Neuron (in vitro differentiated cells): ENCODE results near the gene CLEC4F.

Experiments
- H2AFZ ChIP-seq: one replicate; pipeline ENCODE4 v1.6.1; 2013; ENCODE audit warnings: low read depth, mild to moderate bottlenecking, inconsistent platforms, low read length, moderate library complexity
- H3K27me3 ChIP-seq: one replicate; pipeline ENCODE4 v1.6.1; 2013; ENCODE audit warnings: low read length; ENCODE audit not compliant: insufficient read depth
- H3K36me3 ChIP-seq: one replicate; pipeline ENCODE4 v1.6.1; 2013; ENCODE audit warnings: low read length; ENCODE audit not compliant: insufficient read depth
- H3K4me1 ChIP-seq: one replicate; pipeline ENCODE4 v1.6.1; 2013; ENCODE audit warnings: low read length; ENCODE audit not compliant: insufficient read depth
- H3K4me3 ChIP-seq: 2 replicates; pipeline ENCODE4 v1.5.1; 2013; ENCODE audit warnings: mild to moderate bottlenecking, low read length, moderate library complexity
- H3K9me3 ChIP-seq: one replicate; pipeline ENCODE4 v1.6.1; 2013; ENCODE audit warnings: low read length

The CLEC4F gene, protein sequence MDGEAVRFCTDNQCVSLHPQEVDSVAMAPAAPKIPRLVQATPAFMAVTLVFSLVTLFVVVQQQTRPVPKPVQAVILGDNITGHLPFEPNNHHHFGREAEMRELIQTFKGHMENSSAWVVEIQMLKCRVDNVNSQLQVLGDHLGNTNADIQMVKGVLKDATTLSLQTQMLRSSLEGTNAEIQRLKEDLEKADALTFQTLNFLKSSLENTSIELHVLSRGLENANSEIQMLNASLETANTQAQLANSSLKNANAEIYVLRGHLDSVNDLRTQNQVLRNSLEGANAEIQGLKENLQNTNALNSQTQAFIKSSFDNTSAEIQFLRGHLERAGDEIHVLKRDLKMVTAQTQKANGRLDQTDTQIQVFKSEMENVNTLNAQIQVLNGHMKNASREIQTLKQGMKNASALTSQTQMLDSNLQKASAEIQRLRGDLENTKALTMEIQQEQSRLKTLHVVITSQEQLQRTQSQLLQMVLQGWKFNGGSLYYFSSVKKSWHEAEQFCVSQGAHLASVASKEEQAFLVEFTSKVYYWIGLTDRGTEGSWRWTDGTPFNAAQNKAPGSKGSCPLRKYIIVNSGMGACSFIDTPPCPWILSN

GRCh38 chr2:70820499-70820898 is at the start of gene CLEC4F:
TSS of gene CLEC4F (minus strand) at chr2:70820599. CDS start at chr2:70820523, 76 bp downstream.
- Histone ChIP-seq H3K4me3 (no peak within 1 kb of the TSS), H3K27me3 (peaks cover 21% of the 10 kb centered on the region)

GRCh38 chr2:70868970-70869369 is 48.6 kb upstream of the CLEC4F start:
- Histone ChIP-seq H3K27me3 (peaks cover 13% of the 10 kb centered on the region), H3K4me3 (no peak overlapping the region), H3K36me3 (no peaks in the 10 kb centered on the region), H3K9me3 (no peaks in the 10 kb centered on the region), H2AFZ (no peak overlapping the region), H3K4me1 (peaks cover 2% of the 10 kb centered on the region)

More at GRCh38 chr2:70820499-70820898, at the start of gene CLEC4F:
- H3K4me1 ChIP-seq, result no peaks in the 10 kb centered on the region
- H3K9me3 ChIP-seq, result peaks cover 2% of the 10 kb centered on the region
- no peak within 1 kb of the TSS for H2AFZ ChIP-seq
- H3K36me3 ChIP-seq, result no peaks in the 10 kb centered on the region

DNA sequence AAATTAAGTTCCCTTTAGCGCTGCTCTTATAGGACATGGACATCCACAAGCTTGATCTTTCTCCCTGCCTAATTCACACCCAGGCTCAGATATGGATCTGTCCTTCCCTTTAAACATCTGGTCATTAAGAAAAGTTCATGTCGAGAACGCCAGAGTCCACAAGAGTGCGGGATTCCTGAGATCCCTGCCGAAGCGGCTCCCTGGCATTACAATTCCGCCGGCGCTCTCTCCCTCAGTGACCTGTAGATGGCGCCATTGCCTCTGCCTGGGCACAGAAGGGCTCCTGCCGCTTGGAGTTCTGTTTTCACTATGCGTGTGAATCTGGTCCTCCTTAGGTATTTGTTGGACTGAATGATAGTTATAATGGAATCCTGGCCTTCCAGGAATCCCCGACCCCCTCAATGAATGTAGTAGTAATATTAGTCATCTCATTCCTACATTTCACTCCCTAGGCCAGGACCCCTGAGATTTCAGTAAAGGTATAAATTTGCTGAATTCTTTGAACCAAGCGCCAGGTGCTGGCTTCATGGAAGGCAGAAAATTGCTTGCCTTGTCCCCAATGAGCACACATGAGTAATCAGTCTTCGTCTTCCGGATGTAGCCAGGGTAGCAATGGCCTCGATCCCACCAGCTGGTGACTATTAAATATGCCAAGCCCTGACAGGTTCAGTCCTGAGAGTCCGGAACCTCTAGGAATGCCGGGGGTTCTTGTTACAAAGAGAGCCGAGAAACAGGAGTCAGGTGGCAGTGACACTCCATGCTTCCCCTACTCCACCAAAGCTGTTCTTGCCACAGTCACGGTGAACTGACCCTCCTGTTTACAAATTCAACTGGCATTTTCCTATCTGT is 41.6 kb upstream of the CLEC4F start:
- Histone ChIP-seq H2AFZ (no peak overlapping the region), H3K4me1 (no peaks in the 10 kb centered on the region), H3K9me3 (no peaks in the 10 kb centered on the region), H3K4me3 (no peak overlapping the region), H3K36me3 (no peaks in the 10 kb centered on the region), H3K27me3 (peaks cover 12% of the 10 kb centered on the region)

DNA sequence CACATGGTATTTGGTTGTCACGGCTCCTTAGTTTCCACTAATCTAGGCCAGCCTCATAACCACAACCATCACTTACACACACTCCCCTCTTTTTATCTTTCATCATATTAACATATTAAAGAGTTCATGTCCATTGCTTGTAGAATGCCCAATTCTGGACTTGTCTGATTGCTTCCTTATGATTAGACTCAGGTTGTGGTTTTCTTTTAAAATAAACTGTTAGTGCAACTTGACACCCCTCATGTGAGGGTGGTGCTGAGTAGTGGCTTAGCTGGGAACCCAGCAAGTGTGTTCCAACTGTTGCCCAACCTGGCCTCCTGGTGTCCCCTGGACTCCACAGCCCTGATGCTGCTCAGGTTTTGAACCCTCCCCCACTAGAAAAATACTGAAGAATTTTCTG is 35.3 kb upstream of the CLEC4F start:
- peaks cover 2% of the 10 kb centered on the region for H3K27me3 ChIP-seq
- H2AFZ ChIP-seq, result no peak overlapping the region
- no peaks in the 10 kb centered on the region for H3K36me3 ChIP-seq
- no peak overlapping the region for H3K4me3 ChIP-seq
- H3K4me1 ChIP-seq, result peaks cover 10% of the 10 kb centered on the region
- no peaks in the 10 kb centered on the region for H3K9me3 ChIP-seq

DNA sequence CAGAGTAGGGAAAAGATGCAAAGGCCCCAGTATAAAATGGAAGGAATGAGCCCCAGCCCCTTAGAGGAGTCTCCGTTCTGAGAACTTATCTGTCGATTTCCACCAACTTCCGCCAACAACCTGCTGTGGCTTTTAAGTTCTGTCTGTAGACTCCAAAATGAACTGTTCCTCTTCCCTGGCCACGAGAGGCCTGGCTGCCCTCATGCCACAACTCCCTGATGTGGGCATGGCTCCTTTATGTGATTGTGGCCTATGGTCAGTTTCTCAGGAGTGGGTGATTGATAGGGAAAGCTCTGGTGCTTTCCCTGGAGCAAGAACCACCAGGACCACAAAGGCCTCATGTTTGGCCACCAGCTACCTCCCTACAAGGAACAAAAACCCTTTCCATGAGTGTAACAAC is 34.0 kb upstream of the CLEC4F start:
- H3K9me3 ChIP-seq, result no peaks in the 10 kb centered on the region
- no peaks in the 10 kb centered on the region for H3K36me3 ChIP-seq
- H3K4me3 ChIP-seq, result no peak overlapping the region
- H3K27me3 ChIP-seq, result no peaks in the 10 kb centered on the region
- peaks cover 11% of the 10 kb centered on the region for H3K4me1 ChIP-seq
- no peak overlapping the region for H2AFZ ChIP-seq

GRCh38 chr2:70852824-70853223 is 32.4 kb upstream of the CLEC4F start:
- H3K4me3 ChIP-seq, result no peak overlapping the region
- no peaks in the 10 kb centered on the region for H3K9me3 ChIP-seq

DNA sequence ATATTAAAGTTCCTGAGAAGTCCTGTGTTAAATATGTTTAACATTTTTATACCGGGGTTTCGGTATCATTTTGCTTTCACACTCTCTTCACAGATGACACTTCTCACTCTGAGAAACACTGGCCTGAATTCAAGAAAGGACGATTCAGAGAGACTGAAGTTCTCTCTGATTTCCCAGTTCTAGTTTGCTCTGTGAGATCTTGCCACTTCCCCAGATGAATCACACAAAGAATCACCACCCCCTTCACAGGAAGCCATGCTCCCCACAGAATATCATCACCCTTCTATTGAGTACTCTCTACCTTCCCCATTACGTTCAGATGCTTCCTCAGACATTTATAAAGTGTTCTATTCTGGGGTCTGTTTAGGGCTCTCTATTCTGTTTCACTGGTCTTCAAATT is 31.3 kb upstream of the CLEC4F start:
- Histone ChIP-seq H3K36me3 (no peaks in the 10 kb centered on the region), H2AFZ (no peak overlapping the region)

More at GRCh38 chr2:70852824-70853223, 32.4 kb upstream of the CLEC4F start:
- Histone ChIP-seq H2AFZ (no peak overlapping the region), H3K4me1 (peaks cover 11% of the 10 kb centered on the region), H3K27me3 (no peaks in the 10 kb centered on the region), H3K36me3 (no peaks in the 10 kb centered on the region)

DNA sequence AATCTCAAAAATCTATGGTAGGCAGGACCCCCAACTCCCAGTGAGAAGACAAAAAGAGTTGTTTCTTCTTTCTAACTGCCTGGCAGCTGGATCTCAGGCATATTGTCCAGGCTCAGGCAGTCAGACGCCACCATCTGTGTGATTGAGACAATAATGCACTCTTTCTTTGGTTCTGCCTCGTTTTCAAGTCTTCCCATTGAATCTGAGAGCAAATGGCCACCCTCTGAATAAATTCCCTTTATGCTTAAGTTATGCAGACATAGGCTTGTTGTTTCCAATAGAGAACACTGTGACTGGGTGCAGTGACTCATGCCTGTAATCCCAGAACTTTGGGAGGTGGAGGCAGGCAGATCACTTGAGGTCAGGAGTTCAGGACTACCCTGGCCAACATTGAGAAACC is 30.5 kb upstream of the CLEC4F start:
- Histone ChIP-seq H2AFZ (no peak overlapping the region), H3K36me3 (no peaks in the 10 kb centered on the region), H3K4me1 (peaks cover 11% of the 10 kb centered on the region), H3K4me3 (no peak overlapping the region), H3K9me3 (no peaks in the 10 kb centered on the region), H3K27me3 (no peaks in the 10 kb centered on the region)

More for the DNA sequence above, 31.3 kb upstream of the CLEC4F start:
- Histone ChIP-seq H3K27me3 (no peaks in the 10 kb centered on the region), H3K4me1 (peaks cover 11% of the 10 kb centered on the region), H3K4me3 (no peak overlapping the region), H3K9me3 (no peaks in the 10 kb centered on the region)

- no peak overlapping the region for H3K4me3 ChIP-seq
- H3K36me3 ChIP-seq, result no peaks in the 10 kb centered on the region
- H3K27me3 ChIP-seq, result peaks cover 4% of the 10 kb centered on the region
- no peak overlapping the region for H2AFZ ChIP-seq
- no peaks in the 10 kb centered on the region for H3K4me1 ChIP-seq
- no peaks in the 10 kb centered on the region for H3K9me3 ChIP-seq
Observed at GRCh38 chr2:70842401-70842800, 22.0 kb upstream of the CLEC4F start.

DNA sequence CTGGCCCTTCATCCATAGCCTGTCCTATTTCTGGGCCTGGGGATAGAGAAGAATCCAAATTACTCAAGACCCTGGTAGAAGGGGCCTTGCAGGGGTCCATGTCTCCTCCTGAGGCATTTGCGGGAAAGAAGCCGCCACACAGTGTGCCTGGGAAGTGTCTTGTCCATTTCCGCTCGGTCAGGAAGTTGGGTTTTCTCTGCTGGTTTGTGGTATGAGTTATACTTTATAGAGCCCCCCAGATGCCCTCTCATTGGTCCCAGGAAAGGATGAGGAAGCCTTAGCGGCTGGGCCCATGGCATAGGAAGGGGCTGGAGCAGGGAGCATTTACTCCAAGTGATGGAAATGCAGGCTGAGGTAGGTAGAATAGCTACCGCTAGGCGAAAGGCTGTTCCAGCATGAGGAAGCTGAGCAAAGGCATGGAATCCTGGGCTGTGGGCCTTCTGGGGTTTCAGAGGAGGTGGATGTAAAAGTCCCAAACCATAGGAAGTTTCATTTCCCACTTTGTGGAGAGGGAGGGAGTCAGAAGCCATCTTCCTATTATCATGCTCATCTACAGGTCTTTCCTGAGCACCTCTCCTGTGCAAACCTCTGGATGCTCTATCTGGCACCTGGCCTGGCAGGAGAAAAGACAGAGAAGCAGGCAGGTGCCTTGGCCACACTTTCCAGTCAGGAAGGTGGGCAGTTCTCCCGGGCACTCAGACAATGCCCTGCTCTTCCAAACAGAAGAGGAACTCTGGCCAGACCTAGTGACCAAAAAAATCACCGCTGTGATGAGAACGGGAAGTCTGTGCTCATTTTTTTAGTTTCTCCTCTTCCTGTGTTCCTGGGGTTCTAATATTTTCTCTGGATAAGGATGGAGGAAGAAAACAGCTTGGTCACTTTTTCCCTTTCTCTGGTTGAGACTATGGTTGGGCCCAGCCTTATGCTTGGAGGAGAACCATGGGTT is 17.9 kb upstream of the CLEC4F start:
- Histone ChIP-seq H2AFZ (no peak overlapping the region), H3K36me3 (no peaks in the 10 kb centered on the region), H3K4me3 (no peak overlapping the region), H3K27me3 (peaks cover 10% of the 10 kb centered on the region), H3K9me3 (no peaks in the 10 kb centered on the region), H3K4me1 (no peaks in the 10 kb centered on the region)

DNA sequence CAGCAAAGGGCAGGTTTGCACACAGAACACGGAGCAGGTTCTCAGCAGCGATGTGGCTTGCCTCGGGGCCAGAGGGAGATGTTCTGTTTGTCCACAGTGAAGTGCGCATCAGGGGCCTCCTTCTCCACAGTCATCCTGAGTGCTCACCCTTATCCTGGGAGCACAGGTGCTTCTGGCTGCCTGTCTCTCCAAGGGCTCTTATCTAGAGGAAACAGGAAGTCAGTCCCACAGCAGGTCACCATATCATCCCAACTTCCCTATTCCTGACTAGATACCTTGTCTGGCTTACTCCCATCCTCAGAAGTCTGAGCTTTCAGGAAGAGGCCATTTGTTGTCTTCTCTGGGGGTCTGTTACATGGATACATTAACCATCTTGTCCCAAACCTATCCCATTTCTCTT is 15.2 kb upstream of the CLEC4F start, which contains the start of gene CD207:
TSS of gene CD207 (minus strand) at position 174 of the 400 bp plus-strand sequence. CDS start at position 134, 40 bp downstream.
- Histone ChIP-seq H3K27me3 (peaks cover 14% of the 10 kb centered on the region), H3K36me3 (no peaks in the 10 kb centered on the region), H2AFZ (no peak within 1 kb of the TSS), H3K4me3 (no peak within 1 kb of the TSS), H3K4me1 (no peaks in the 10 kb centered on the region), H3K9me3 (no peaks in the 10 kb centered on the region)

GRCh38 chr2:70834881-70835280 is 14.5 kb upstream of the CLEC4F start:
- peaks cover 19% of the 10 kb centered on the region for H3K27me3 ChIP-seq
- no peak overlapping the region for H2AFZ ChIP-seq
- no peaks in the 10 kb centered on the region for H3K4me1 ChIP-seq
- no peak overlapping the region for H3K4me3 ChIP-seq
- H3K9me3 ChIP-seq, result no peaks in the 10 kb centered on the region
- H3K36me3 ChIP-seq, result no peaks in the 10 kb centered on the region
